NCI-H226 (cell line): Measurements from ENCODE around the gene NKAIN4.
"Not testable (repeated sequence)": the region's sequence is repeated elsewhere in the genome, so short reads cannot be mapped to it uniquely, and the experiment has no call there.

Source experiments
- DNase-seq: peaks from one replicate; pipeline ENCODE4 v3.0.0-alpha.2; 2015

NKAIN4 gene

GRCh38 chr20:63234693-63235398 lies 19.4 kb downstream of the NKAIN4 start:
- DNase-seq: peak; percentile 36

GRCh38 chr20:63233924-63234323 lies 20.3 kb downstream of the NKAIN4 start:
- no peak for DNase-seq

GRCh38 chr20:63233061-63233344 lies 21.3 kb downstream of the NKAIN4 start:
- DNase-seq: no peak

- peak; percentile 95 for DNase-seq
Measured at GRCh38 chr20:63232235-63233060, 21.8 kb downstream of the NKAIN4 start.

GRCh38 chr20:63230800-63231268 lies 23.4 kb downstream of the NKAIN4 start:
- DNase-seq: no peak

- no peak for DNase-seq
Measured at GRCh38 chr20:63228806-63229205, 25.5 kb downstream of the NKAIN4 start.

GRCh38 chr20:63227260-63227659 lies 27.0 kb downstream of the NKAIN4 start:
- DNase-seq: no peak

- DNase-seq: no peak
Measured at GRCh38 chr20:63226042-63226943, 28.0 kb downstream of the NKAIN4 start.

- no peak for DNase-seq
Measured at GRCh38 chr20:63225082-63225454, 29.2 kb downstream of the NKAIN4 start.

GRCh38 chr20:63224412-63225081 lies 29.7 kb downstream of the NKAIN4 start:
- DNase-seq: peak; percentile 66

GRCh38 chr20:63223826-63224207 lies 30.4 kb downstream of the NKAIN4 start:
- DNase-seq: no peak

GRCh38 chr20:63223121-63223825 lies 31.0 kb downstream of the NKAIN4 start:
- DNase-seq: peak; percentile 10

GRCh38 chr20:63222541-63222940 lies 31.7 kb downstream of the NKAIN4 start:
- no peak for DNase-seq

- not testable (repeated sequence) for DNase-seq
Measured at GRCh38 chr20:63221400-63222053, 32.7 kb downstream of the NKAIN4 start.

GRCh38 chr20:63220696-63221399 lies 33.4 kb downstream of the NKAIN4 start:
- no peak for DNase-seq

- DNase-seq: no peak
Measured at GRCh38 chr20:63219866-63220521, 34.3 kb downstream of the NKAIN4 start.

- no peak for DNase-seq
Measured at GRCh38 chr20:63219447-63219821, 34.8 kb downstream of the NKAIN4 start.

- DNase-seq: no peak
Measured at GRCh38 chr20:63218701-63219446, 35.4 kb downstream of the NKAIN4 start.

GRCh38 chr20:63217706-63218105 lies 36.6 kb downstream of the NKAIN4 start:
- DNase-seq: no peak
